GM18505 (cell line): Measurements from ENCODE around the gene HK1.

Experiments used
- ATAC-seq: cut with Tn5 transposase; IDR thresholded peaks from one replicate; pipeline ENCODE4 v1.9.1; 2021; ENCODE audit not compliant: unreplicated experiment
- POLR2A ChIP-seq: IDR thresholded peaks from 4 replicates; pipeline ENCODE4 v1.6.1; 2011; ENCODE audit warnings: borderline replicate concordance; ENCODE audit not compliant: insufficient read depth, insufficient read length; ENCODE audit errors: extremely low read depth

The HK1 gene

DNA sequence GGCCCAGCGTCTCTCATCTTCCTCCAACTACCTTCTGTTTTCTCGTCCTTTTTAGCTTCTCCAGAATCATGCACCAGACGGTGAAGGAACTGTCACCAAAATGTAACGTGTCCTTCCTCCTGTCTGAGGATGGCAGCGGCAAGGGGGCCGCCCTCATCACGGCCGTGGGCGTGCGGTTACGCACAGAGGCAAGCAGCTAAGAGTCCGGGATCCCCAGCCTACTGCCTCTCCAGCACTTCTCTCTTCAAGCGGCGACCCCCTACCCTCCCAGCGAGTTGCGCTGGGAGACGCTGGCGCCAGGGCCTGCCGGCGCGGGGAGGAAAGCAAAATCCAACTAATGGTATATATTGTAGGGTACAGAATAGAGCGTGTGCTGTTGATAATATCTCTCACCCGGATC lies 122.6 kb downstream of the HK1 start:
- TF ChIP-seq POLR2A, result no peak
- ATAC-seq, result no peak

DNA sequence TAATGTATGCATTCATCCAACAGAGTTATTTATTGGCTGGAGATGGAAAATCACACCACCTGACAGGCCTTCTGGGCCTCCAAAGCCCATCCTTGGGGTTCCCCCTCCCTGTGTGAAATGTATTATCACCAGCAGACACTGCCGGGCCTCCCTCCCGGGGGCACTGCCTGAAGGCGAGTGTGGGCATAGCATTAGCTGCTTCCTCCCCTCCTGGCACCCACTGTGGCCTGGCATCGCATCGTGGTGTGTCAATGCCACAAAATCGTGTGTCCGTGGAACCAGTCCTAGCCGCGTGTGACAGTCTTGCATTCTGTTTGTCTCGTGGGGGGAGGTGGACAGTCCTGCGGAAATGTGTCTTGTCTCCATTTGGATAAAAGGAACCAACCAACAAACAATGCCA lies 123.1 kb downstream of the HK1 start:
- TF ChIP-seq POLR2A, result no peak
- ATAC-seq, result no peak

DNA sequence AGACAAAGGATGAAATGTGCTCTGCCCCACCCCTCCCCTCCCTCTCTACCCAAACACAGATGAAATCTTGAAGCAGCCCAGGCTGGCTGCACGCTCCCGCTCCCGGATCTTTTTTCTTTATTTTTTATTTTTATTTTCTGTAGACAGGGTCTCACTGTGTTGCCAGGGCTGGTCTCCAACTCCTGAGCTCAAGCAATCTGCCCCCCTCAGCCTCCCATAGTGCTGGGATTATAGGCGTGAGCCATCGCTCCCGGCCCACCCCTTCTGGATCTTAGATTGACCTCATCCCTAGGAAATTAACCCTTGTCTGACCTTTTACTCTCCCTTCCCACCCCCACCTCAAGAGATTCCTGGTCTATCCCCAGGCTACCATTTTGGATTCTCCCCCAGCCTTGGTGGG lies 124.1 kb downstream of the HK1 start:
- no peak for ATAC-seq
- no peak for TF ChIP-seq POLR2A

- no peak for ATAC-seq
- TF ChIP-seq POLR2A, result no peak
Observed at GRCh38 chr10:69403066-69403465, 124.8 kb downstream of the HK1 start.

DNA sequence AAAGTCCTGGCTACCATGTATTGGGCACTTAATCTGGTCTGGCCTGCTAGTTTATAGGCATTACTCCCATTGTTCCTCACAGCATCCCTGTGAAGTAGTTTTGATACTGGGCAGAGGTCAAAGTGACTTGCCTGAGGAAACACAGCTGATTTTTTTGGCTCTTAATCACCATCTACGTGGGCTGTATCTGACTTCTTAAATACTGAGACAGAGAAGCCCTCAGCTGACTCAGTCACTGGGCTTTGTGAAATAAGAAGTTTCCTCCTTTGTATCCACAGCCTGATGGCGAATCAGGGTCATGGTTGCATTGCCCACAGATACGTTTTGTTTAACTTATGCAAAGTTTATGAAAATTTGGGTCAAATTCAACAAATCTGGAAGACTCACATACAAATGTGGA lies 125.2 kb downstream of the HK1 start:
- TF ChIP-seq POLR2A, result no peak
- no peak for ATAC-seq

DNA sequence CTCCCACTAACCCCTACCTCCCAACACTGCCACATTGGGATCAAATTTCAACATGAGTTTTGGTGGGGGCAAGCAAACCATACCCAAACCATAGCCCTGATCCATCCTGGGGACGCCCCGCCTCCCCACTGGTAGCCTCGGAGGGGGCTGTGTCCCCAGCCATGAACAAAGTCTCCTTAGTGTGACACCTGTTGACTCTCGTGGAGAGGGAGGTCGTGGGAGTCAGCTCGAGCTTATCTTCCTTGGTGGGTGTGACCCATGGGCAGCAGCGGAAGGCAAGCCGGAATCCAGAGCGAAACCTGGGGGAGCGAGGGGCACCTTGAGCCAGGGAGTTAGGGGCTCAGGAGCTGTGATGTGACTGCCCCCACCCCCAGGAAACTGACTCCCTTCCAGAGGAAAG lies 126.5 kb downstream of the HK1 start:
- ATAC-seq, result no peak

GRCh38 chr10:69405221-69405620 lies 126.9 kb downstream of the HK1 start:
- no peak for TF ChIP-seq POLR2A
- ATAC-seq, result no peak

More for the DNA sequence above, 126.5 kb downstream of the HK1 start:
- no peak for TF ChIP-seq POLR2A

- no peak for TF ChIP-seq POLR2A
- ATAC-seq, result no peak
Observed at GRCh38 chr10:69406302-69406811, 128.1 kb downstream of the HK1 start.

- no peak for TF ChIP-seq POLR2A
- no peak for ATAC-seq
Observed at GRCh38 chr10:69406816-69407580, 128.7 kb downstream of the HK1 start.

GRCh38 chr10:69407621-69408301 lies 129.5 kb downstream of the HK1 start:
- ATAC-seq, result no peak
- TF ChIP-seq POLR2A, result no peak

GRCh38 chr10:69408318-69409175 lies 130.3 kb downstream of the HK1 start:
- TF ChIP-seq POLR2A, result peak; percentile 52
- ATAC-seq, result peak; percentile 77

DNA sequence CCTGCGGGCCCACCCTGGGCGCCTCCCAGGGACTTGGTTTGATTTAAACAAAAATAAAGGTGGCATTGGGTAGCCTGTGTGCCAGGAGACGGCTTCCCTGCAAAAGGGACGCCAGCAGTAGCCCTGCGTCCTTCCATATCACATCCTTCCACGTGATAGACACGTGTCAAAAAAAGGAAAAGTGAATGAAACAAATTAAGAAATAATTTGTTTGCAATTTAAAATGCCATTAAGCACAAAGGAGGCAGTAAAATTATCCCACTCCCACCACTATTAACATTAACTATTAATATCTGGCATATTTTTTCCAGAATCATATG lies 130.8 kb downstream of the HK1 start:
- ATAC-seq, result no peak

GRCh38 chr10:69409968-69410367 lies 131.7 kb downstream of the HK1 start:
- TF ChIP-seq POLR2A, result no peak
- no peak for ATAC-seq

More for the DNA sequence above, 130.8 kb downstream of the HK1 start:
- TF ChIP-seq POLR2A, result no peak
